ENCODE results near the gene RPP25.

Gene RPP25, protein sequence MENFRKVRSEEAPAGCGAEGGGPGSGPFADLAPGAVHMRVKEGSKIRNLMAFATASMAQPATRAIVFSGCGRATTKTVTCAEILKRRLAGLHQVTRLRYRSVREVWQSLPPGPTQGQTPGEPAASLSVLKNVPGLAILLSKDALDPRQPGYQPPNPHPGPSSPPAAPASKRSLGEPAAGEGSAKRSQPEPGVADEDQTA

DNA sequence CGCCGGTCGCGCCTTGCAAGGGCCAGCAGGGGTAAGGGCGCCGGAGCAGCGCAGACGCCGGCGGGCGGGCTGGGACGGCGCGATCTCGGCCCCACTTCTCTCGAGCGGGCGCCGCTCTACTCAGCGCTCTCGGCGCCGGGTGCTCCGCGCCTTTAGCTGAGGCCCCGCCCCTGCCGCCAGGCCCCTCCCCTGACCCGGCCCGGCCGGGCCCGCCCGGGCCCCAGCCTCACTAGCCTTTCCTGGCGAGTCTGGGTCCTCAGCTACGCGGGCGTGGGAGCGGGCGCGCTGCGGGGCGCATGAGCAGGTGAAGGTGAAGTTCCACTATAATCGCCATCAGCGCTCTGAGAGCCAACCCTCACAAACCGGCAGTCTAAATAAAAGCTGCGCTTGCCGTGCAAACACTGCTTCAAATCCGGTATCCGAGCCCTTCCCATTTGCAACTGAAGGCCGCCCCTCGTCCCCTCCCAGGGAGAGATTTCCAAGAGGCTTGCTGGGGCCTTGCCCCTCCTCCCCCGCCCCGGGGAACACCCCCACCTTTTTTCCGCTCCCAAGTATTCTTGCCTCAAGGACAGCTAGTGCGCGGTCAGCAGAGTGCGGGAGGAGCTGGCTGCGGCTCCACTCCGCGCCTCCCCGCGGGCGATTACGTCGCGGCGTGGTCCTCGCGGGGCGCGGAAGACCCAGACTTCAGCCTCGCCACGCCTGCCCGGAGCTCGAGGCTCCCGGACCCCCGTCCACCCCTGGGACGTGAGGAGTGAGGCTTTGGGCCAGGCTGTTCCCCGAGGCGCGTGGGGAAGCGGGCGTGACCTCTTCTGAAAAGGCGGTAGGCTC lies at the start of gene RPP25:
TSS of gene RPP25 (minus strand) at position 125 of the 828 bp plus-strand sequence. CDS start 189 bp downstream, outside the sequence.
- peak; percentile 69 for DNase-seq

DNA sequence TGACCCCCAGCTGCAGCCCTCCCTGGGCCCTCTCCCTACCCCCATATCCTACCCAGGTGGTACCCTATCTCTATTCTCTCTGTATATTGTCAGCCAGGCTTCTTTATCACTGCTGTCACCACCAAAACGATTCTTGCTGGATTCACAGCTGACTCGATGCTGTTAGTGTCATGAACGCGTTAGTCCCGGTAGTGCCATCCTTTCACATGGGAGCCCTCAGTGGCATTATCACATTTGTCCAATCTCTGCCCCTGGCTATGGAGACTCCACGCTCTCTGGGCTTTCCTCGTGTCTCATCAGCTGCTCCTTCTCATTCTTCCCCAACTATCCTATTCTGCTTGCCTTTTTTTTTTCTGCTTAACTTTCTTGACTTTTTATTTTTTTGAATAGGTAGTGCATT lies 45.8 kb upstream of the RPP25 start:
- no peak for DNase-seq

DNA sequence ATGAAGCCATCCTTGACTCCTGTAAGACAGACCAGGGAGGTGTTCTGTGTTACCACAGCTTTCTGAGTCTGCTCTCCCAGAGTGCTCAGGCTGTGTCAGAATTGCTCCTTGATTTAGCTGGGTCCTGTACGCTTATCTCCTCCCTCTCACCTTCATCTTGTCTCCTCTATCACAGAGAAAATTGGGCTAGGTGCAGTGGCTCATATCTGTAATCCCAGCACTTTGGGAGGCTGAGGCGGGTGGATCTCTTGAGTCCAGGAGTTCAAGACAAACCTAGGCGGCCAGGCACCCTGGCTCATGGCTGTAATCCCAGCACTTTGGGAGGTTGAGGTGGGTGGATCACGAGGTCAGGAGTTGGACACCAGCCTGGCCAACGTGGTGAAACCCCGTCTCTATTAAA lies 44.7 kb upstream of the RPP25 start:
- no peak for DNase-seq

DNA sequence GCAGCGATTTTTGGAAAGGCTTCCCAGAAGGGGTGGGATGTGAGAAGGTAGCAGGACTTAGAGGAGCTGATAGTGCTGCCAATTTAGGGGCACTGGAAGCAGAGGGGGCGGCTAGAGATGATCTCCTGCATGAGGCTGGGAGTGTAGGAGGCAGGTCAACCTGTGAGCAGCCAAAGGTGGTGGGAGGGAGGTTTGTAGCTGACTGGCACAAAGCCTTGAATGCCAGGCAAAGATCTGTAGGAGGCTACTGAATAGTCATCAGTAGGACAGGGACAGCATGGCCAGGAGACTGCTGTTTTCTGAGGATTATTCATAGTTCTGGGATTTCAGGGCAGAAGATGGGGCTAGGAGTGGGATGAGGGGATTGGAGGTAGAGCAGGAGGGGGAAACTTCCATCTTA lies 41.0 kb upstream of the RPP25 start:
- no peak for DNase-seq

DNA sequence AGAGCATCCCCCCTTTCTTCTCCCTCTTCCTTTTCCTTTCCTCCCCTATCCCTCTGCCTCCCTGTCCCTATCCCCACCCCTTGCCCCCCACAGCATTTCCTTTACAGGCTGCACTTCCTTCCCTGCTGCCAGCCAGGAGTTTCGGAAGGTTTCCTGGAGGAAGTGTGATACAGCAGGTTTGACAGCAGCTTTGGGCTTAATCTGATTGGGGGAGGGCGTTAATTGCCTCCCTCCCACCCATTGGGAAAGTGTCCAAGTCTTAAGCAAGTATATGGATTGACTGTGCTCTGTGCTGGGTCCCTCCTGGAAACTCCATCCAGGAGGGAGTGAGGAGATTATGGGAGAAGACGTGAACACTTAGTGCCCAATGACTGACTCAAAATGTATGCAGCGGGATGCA lies 40.6 kb upstream of the RPP25 start:
- no peak for DNase-seq

DNA sequence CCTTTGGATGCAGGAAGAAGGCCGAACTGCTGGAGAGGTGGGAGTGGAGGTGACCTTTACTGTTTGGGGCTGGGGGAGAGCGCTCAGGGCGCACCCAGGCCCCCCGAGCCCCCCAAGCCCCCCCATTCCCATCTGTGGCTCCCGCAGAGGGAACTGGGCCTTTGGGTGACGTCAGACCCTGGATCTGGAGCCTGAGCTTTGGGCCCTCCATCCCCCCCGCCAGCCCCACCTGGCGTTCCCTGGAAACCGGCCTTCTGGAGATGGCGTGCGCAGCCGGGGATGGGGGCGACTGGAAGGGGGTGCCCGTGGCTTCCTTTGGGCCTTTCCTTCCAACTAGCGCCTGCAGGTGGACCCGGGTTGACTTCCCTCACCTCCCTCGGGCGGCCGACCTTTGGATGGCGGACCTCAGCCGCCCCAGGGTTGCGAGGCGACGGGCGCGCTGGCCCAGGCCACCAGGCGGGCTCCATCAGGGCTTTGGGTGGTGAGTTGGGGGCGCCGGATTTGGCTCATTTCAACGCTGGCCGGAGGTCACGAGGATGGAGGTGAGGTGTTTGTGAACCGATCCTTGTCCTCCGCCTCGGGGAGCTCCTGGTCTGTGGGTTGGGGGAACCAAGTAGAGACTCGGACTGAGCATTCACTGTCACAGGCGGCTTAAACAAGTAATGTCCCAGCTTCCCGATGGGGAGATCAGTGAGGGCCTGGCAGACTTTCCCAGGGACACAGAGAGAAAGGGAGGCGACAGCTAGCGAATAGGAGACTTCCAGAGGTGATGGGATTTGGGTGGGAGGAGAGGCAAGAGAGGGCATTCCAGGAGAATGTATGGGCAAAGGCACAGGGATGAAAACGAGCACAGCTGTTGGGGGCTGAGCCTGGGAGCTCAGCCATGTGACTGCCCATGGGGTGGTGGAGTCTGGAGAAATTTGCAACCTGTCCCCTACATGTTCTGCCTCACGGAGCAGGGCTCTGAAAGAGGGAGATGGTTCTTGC lies 39.5 kb upstream of the RPP25 start:
- DNase-seq, result no peak

DNA sequence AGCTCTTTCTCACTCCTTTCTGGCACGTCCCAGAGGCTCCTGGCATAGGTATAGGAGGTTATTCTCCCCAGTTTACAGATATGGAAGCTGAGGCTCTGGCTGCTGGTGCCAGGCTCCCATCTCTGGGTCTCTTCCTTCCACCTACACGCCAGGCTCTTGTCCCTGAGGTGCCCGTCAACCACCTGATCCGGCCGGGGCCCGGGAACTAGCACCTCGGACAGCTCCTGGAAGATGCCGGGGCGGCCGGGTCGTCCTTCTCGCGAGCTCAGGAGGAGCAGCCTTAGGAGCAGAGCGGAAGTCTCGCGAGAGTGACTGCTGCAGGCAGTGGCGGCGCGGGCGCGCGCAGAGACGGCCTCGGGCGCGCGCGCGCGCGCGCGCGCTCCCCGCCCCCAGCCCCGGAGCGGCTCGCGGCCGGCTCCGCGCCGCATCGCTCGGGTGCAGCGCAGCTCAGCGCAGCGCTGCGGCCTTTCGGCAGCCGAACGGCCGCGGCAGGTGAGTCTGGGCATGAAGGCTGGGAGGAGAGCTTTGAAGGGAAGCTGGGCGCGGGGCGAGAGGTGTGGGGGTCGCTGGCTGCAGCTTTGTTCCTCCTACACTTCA lies 38.7 kb upstream of the RPP25 start, which contains the start of gene SCAMP5:
TSS of gene SCAMP5 (plus strand) at position 382 of the 597 bp plus-strand sequence. CDS start 16,277 bp downstream, outside the sequence.
- DNase-seq, result peak; percentile 82

DNA sequence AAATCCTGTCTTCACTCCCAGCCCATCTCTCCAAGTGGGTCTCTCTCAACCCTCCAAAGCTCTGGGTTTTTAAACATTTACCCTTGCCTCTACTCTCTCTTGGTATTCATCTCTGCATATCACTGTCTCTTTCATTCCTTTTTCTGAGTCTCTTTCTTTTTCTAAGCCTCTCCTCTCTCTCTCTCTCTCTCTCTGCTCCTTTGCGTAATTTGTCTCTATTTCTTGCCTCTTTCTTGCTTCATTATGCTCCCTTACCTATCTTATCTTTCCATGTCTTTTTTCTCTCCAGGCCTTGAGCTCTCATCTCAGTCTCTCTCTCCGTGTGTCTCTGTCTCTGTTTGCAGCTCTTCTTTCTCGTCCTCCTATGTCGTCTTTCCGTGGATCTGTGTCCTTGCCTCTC lies 38.1 kb upstream of the RPP25 start:
- DNase-seq, result no peak

DNA sequence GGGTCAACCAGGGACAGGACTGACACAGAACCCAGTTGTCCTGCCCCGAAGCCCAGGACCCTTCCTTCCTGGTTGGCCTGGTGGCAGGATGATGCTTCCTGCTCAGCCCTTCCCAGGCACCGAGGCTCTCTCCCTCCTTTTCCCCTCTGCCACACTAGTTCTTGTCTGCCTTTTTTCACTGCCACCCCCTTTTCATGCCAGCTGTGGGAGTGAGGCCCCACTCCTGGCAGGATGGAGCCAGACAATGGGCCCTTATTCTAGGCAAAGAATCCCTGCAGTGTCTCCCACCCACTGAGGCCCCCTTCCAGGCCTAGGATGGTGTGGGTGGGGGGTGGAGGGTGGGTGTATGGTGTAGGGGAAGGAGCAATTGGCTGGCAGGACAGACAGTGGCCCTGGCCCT lies 37.7 kb upstream of the RPP25 start:
- DNase-seq, result no peak

DNA sequence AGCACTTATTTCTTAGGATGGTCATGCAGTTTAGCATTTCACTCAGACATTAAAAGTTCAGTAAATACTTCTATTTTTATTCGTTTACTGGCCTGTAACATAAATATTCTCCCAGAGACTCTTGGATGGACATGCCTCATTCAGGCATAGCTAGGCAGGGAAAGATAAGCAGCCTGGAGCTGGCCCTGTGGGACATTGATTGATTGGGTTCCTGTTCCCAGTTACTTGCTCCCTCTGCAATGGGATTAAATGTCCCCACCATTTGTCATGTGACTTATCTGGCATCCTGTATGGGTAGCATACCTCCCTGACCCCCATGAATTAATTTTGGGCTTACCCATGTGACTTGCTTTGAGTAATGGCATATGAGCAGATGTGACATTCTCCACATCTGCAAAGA lies 36.0 kb upstream of the RPP25 start:
- no peak for DNase-seq

DNA sequence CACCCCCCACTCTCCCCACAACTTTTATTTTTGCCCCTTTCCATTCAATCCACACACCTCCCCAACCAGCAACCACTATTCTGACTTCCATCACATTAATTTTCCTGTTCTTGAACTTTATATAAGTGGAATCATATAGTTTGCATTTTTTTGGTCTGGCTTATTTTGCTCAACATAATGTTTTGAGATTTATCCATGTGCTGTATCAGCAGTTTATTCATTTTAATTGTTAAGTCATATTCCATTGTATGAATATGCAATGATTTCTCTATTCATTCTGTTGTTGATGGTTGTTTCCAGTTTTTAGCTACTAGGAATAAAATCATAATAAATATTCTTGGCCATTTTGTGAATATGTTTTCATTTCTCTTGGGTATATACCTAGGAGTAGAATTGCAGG lies 33.0 kb upstream of the RPP25 start:
- no peak for DNase-seq

DNA sequence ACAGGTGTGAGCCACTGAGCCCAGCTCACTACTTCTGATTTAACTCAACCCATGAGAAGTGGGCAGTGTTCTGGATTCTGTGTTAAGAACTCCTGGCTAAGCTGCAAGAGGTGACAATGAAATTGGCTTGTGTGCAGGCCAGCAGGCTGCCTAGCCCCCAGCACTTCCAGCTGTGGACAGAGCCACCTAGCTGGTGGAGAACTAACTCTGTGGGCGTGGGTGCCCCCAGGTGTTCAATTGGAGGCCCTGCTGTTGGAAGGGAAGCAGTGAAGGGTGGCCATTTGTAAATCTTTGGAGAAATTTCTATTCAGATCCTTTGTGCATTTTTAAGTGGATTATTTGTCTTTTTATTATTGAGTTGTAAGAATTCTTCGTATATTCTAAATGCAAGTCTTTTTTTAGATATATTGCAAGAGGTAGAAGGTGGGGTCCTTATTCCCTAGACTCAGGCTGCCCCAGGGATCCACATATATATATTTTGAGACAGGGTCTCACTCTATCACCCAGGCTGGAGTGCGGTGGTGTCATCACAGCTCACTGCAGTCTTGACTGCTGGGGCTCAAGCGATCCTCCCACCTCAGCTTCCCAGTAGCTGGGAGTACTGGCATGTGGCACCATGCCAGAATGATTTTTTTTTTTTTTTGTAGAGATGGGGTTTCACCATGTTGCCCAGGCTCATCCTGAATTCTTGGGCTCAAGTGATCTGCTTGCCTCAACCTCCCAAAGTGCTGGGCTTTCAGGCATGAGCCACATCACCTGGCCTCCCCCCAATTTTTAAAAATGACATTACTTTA lies 31.6 kb upstream of the RPP25 start:
- no peak for DNase-seq

DNA sequence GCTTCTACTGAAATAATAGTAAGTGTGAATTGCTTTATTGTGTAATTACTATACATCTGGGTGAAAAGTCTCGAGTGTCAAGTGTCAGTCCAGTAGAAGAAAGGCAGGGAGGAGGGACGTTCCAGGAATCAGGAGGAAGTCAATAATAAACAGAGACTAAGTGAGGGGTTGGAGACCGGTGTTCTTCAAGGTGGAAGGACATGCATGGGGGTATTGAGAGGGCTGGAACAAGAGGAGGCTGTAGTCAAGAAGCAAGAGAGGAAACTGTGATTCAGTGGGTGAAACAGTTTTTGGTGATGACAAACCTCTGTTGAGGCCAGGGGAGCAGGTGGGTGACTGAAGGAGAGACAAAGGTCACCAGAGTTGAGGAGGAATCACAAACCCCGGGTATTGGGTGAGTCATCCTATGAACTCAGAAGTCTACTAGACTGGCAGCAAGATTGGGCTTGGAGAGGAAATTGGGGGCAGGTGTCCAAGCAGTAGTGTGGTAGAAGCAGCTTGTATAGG lies 27.2 kb upstream of the RPP25 start:
- DNase-seq, result no peak

DNA sequence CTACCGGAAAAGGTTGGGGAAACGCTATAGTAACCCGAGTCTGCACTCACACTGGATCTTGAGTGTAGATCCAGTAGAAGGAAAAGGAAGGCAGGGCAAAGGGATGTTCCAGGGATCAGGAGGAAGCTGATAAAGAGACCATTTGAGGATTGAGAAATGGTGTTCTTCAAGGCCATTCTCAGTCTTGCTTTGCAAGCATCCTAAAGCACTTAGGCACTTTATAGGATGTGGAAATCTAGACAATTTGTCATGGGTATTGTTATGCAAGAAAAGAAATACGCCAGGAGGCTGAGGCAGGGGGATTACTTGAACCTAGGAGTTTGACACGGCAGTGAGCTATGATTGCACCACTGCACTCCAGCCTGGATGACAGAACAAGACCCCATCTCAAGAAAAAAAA lies 25.6 kb upstream of the RPP25 start:
- DNase-seq, result no peak

DNA sequence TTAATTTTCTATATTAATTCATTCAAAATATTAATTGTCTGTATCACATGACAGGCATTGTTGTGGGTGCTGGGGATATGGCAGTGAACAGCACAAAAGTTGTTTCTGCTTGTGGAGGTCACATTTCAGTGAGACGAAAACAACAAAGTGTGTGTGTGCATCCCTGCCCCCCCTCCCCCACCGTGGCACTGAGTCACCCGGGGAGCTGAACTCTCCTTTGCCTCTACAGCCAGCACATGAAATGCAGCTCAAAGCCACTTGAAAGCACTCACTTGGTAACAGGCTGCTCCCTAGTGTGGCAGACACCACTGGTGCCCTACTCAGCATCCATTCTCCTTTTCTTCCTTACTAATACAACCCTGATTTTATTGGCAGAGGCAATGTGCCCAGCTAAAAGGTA lies 21.9 kb upstream of the RPP25 start:
- peak; percentile 25 for DNase-seq

DNA sequence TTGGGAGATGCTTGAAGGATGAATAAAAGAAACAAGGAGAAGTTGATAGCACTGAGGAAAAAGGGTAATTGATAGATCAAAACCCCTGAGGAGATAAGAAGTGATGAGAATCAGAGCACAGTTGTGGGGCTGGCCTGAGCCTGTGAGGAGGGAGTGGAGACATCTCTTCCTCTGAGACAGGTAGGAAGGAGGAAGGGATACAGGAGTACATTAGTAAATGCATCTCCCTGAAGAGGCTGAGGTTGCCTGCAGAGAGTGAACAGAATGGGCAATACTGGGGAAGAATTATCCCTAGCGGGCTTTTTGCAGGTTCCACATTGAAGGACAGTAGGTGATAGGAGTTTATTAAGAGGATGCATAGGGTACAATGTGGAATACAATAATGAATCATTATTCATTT lies 21.5 kb upstream of the RPP25 start:
- DNase-seq, result no peak

DNA sequence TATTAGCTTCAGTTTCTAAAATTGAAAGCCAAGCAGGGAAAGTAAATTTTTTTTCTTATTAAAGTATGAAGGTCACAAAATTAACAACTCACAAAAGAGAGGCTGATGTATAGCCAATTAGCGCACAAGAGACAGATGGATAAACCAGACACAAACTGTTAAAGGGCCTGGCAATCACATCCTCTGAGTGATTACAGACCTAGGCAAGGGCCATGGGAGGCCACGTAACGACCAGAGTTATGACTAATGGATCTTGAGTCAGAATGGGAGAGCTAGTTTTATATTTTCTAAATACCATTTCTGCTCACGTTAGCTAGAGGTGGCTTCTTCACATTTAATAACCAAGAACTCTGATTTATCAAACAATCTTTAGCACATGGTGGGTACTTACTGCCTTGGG lies 21.0 kb upstream of the RPP25 start:
- DNase-seq, result no peak

DNA sequence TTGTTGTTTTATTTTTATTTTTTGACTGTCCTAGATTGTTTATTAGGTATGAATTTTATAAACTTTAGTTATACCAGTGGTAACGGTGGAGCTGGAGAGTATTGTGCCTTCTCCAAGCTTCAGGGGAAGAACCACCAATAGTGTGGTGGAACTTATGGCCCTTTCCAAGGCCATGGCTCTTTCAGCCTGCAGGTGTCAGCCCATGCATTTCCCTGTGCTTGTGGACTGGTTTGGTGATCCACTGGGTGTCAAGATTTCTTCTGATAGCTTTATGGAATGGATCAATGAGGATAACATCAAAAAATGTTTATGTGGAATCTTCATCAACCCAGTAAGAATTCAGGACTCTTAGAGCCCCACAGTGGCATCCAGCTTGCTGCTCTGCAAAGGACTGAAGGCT lies 19.6 kb upstream of the RPP25 start:
- no peak for DNase-seq

DNA sequence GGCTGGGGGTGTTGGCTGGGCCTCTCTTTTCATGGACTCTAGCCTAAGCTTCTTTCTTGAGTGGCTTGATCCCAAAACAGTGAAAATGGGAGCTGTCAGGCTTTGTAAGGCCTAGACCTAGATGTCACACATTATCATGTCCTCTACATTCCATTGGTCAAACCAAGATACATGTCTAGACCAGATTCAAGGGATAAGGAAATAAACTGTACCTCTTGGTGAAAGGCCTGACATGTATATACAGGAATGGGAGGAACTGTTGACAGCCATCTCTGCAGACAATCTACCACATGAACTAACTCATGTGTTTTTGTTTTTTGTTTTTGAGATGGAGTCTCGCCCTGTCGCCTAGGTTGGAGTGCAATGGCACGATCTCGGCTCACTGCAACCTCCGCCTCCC lies 11.1 kb upstream of the RPP25 start:
- DNase-seq, result no peak

DNA sequence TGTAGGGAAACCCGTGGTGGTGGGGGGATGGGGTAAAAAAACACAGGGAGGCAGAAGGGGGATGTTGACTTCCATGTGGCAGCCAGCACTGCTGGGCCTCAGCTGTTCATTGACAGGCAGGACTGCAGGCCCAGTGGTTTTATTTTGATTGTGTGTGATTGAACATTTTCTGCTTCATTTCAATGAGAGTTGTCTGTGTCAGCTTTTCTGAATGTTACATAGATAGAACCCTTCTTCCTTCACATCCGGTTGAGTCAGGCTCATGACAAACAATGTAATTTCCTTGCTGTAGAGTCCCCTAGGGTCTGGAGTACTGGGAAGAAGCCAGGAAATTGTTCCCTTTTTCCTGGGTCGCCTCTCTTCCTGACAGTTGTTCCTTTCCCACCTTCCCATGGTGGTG lies 8.2 kb upstream of the RPP25 start:
- DNase-seq, result no peak

DNA sequence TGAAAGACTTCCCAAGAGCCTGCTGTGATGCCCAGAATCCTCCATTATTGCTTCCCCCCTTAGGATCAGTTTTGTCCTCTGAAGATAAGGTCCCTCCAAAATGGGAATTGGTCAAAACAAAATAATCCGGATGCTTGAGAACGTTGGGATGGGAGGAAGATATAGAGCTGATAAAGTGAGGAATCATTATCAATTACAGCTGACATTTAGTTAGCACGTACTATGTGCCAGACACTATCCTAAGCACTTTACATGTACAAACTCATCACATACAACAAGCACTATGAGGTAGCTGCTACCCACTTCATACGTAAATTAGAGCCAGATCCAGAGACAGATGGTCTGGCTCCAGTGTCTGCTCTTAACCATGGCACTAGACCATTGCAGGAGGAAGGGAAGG lies 6.6 kb upstream of the RPP25 start:
- no peak for DNase-seq

DNA sequence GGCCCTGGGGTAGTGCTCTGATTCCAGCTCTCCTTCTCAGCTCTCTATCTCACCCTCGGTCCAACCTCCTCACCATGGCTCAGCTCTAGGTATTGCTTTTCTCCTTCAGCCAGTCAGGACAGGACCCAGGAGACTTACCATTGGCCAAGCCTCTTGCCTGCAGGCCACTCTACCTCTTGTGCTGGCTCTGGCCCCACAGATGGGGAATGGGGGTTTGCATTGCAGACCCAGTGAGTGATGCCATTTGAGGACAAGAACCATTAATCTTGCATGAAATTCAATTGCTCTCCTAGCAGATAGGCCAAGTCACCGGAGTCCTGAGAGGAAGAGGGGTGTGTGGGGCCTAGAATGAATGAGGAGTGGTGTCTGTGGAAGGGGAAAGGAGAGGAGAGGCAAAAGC lies 6.1 kb upstream of the RPP25 start:
- DNase-seq, result no peak

All from activated T-cell treated with anti-CD3 and anti-CD28 coated beads for 4 hours (primary cell).